Fibroblast of mammary gland (primary cell): ENCODE data around the gene DNAH14.
"Not testable (repeated sequence)": the region's sequence is repeated elsewhere in the genome, so short reads cannot be mapped to it uniquely, and the experiment has no call there.

Experiments used
- DNase-seq: peaks from one replicate; pipeline ENCODE4 v3.0.0-alpha.2; 2010; ENCODE audit warnings: low read depth
- H3K4me3 ChIP-seq: 2 replicates; pipeline ENCODE4 v1.5.1; 2011; ENCODE audit warnings: low read depth, mild to moderate bottlenecking, low read length, moderate library complexity; ENCODE audit not compliant: control insufficient read depth
- CTCF ChIP-seq: conservative IDR thresholded peaks from 2 replicates; pipeline ENCODE4 v1.5.1; 2011; ENCODE audit warnings: low read depth, low read length, inconsistent platforms; ENCODE audit not compliant: control insufficient read depth, insufficient read depth

The DNAH14 gene

GRCh38 chr1:225119307-225119706 is 189.8 kb downstream of the DNAH14 start:
- TF ChIP-seq CTCF, result no peak
- DNase-seq, result no peak
- H3K4me3 ChIP-seq, result no peak overlapping the region

- TF ChIP-seq CTCF, result no peak
- H3K4me3 ChIP-seq, result no peak overlapping the region
- no peak for DNase-seq
These were observed 191.6 kb downstream of the DNAH14 start for GRCh38 chr1:225121095-225121494.

- DNase-seq, result no peak
- H3K4me3 ChIP-seq, result no peak overlapping the region
- TF ChIP-seq CTCF, result no peak
These were observed 202.4 kb downstream of the DNAH14 start for GRCh38 chr1:225131869-225132268.

GRCh38 chr1:225137976-225138375 is 208.5 kb downstream of the DNAH14 start:
- no peak for DNase-seq
- no peak for TF ChIP-seq CTCF
- no peak overlapping the region for H3K4me3 ChIP-seq

- no peak for TF ChIP-seq CTCF
- DNase-seq, result no peak
- no peak overlapping the region for H3K4me3 ChIP-seq
These were observed 213.5 kb downstream of the DNAH14 start for GRCh38 chr1:225143001-225143400.

- no peak overlapping the region for H3K4me3 ChIP-seq
- no peak for TF ChIP-seq CTCF
- no peak for DNase-seq
These were observed 217.0 kb downstream of the DNAH14 start for GRCh38 chr1:225146478-225146877.

- H3K4me3 ChIP-seq, DNase-seq: not testable (repeated sequence)
These were observed 218.3 kb downstream of the DNAH14 start for GRCh38 chr1:225147791-225148190.
